IMR-90 (cell line): ENCODE results near the gene MAP1LC3B2. TPM values are rescaled to one million over a fixed set of nuclear protein-coding genes. Genes with fewer than 3 reads are reported as not detected.

Experiments
- ATAC-seq: fragments of 200-7000 bp; cut with Tn5 transposase; 2 replicates; pipeline ENCODE4 v1.9.1; 2020; ENCODE audit warnings: low read depth, mild to moderate bottlenecking, moderate library complexity
- BruUV-seq: library from RNA; stranded (reverse); fragments of 400-500 nt; replicated peaks from 2 replicates; lab custom pipeline; 2021; lab: Mats Ljungman, UMichigan
- CTCF ChIA-PET: fragments of 300-600 bp; formaldehyde crosslinking; extraction: SDS; loops from one replicate; lab custom pipeline; 2021; ENCODE audit warnings: antibody characterized with exemption; lab: Yijun Ruan, JAX
- POLR2A ChIA-PET: fragments of 300-600 bp; sonication (Branson Sonifier 250); formaldehyde crosslinking; loops from one replicate; lab custom pipeline; 2022; ENCODE audit warnings: antibody characterized with exemption; ENCODE audit not compliant: unreplicated experiment; lab: Charles Lee
- DNase-seq: peaks from one replicate; pipeline ENCODE4 v3.0.0; 2013
- H2AFZ ChIP-seq: replicated peaks from 2 replicates; pipeline ENCODE3; 2013; ENCODE audit warnings: low read length, mild to moderate bottlenecking; ENCODE audit not compliant: poor library complexity
- H2AK5ac ChIP-seq: 2 replicates; pipeline ENCODE4 v1.6.1; 2013; ENCODE audit warnings: low read depth, low read length, inconsistent platforms
- H2AK9ac ChIP-seq: replicated peaks from 2 replicates; pipeline ENCODE3; 2013; ENCODE audit warnings: mild to moderate bottlenecking, low read depth, low read length, moderate library complexity; ENCODE audit not compliant: poor library complexity
- H2BK120ac ChIP-seq: 2 replicates; pipeline ENCODE4 v1.6.1; 2013; ENCODE audit warnings: low read depth, low read length, inconsistent platforms
- H2BK15ac ChIP-seq: 3 replicates; pipeline ENCODE4 v1.6.1; 2013; ENCODE audit warnings: low read depth, low read length, inconsistent platforms
- H2BK20ac ChIP-seq: 2 replicates; pipeline ENCODE4 v1.6.1; 2013; ENCODE audit warnings: low read depth, mild to moderate bottlenecking, inconsistent platforms, low read length, moderate library complexity
- H2BK5ac ChIP-seq: 2 replicates; pipeline ENCODE4 v1.6.1; 2013; ENCODE audit warnings: mild to moderate bottlenecking, low read depth, low read length, inconsistent platforms; ENCODE audit not compliant: poor library complexity, severe bottlenecking
- H3K14ac ChIP-seq: replicated peaks from 2 replicates; pipeline ENCODE4 v1.6.1; 2013; ENCODE audit warnings: low read depth, low read length, inconsistent platforms
- H3K18ac ChIP-seq: 2 replicates; pipeline ENCODE4 v1.6.1; 2013; ENCODE audit warnings: low read depth, low read length, control low read depth
- H3K23ac ChIP-seq: 2 replicates; pipeline ENCODE4 v1.6.1; 2013; ENCODE audit warnings: low read depth, low read length, inconsistent platforms
- H3K27ac ChIP-seq: 2 replicates; pipeline ENCODE4 v1.5.1; 2013; ENCODE audit warnings: mild to moderate bottlenecking, control low read depth, low read length; ENCODE audit not compliant: insufficient read depth
- H3K27me3 ChIP-seq: 2 replicates; pipeline ENCODE4 v1.6.1; 2013; ENCODE audit warnings: low read length; ENCODE audit not compliant: control insufficient read depth, insufficient read depth
- H3K36me3 ChIP-seq: 2 replicates; pipeline ENCODE4 v1.6.1; 2013; ENCODE audit warnings: low read length, mixed read lengths; ENCODE audit not compliant: control insufficient read depth, insufficient read depth
- H3K4ac ChIP-seq: 2 replicates; pipeline ENCODE4 v1.6.1; 2013; ENCODE audit warnings: low read depth, low read length, inconsistent platforms
- H3K4me1 ChIP-seq: 2 replicates; pipeline ENCODE4 v1.6.1; 2013; ENCODE audit warnings: low read length, mixed read lengths; ENCODE audit not compliant: control insufficient read depth, insufficient read depth
- H3K4me2 ChIP-seq: 2 replicates; pipeline ENCODE4 v1.6.1; 2013; ENCODE audit warnings: low read depth, mild to moderate bottlenecking, control low read depth, low read length, moderate library complexity
- H3K4me3 ChIP-seq: 2 replicates; pipeline ENCODE4 v1.5.1; 2013; ENCODE audit warnings: low read depth, mild to moderate bottlenecking, control low read depth, low read length, moderate library complexity; ENCODE audit not compliant: insufficient read depth
- H3K56ac ChIP-seq: 2 replicates; pipeline ENCODE4 v1.6.1; 2013; ENCODE audit warnings: low read length, inconsistent platforms; ENCODE audit not compliant: insufficient read depth; ENCODE audit errors: extremely low read depth
- H3K79me1 ChIP-seq, 2 experiments: 2 replicates each; pipeline ENCODE4 v1.6.1; 2013; ENCODE audit warnings: low read length in 2 of 2, inconsistent platforms in 1 of 2, low read depth in 1 of 2
- H3K9ac ChIP-seq: 2 replicates; pipeline ENCODE4 v1.6.1; 2013; ENCODE audit warnings: low read depth, low read length, control low read depth
- H3K9me1 ChIP-seq: 2 replicates; pipeline ENCODE4 v1.6.1; 2013; ENCODE audit warnings: low read length, inconsistent platforms; ENCODE audit not compliant: insufficient read depth
- H3K9me3 ChIP-seq: 2 replicates; pipeline ENCODE4 v1.6.1; 2013; ENCODE audit warnings: low read length; ENCODE audit not compliant: control insufficient read depth, insufficient read depth
- H4K20me1 ChIP-seq: 2 replicates; pipeline ENCODE4 v1.6.1; 2013; ENCODE audit warnings: low read length, inconsistent platforms; ENCODE audit not compliant: insufficient read depth
- H4K5ac ChIP-seq: 2 replicates; pipeline ENCODE4 v1.6.1; 2013; ENCODE audit warnings: mild to moderate bottlenecking, low read depth, low read length, control low read depth
- H4K8ac ChIP-seq, 2 experiments: 2 replicates each; pipeline ENCODE4 v1.6.1; 2013; ENCODE audit warnings: low read depth in 2 of 2, low read length in 2 of 2, control low read depth in 1 of 2, inconsistent platforms in 1 of 2
- H4K91ac ChIP-seq: 2 replicates; pipeline ENCODE4 v1.6.1; 2013; ENCODE audit warnings: low read depth, low read length, inconsistent platforms; ENCODE audit not compliant: insufficient read depth
- BHLHE40 ChIP-seq: fragments of 150-350 bp; IDR thresholded peaks from 2 replicates; pipeline ENCODE4 v1.6.1; 2016; ENCODE audit warnings: mild to moderate bottlenecking, low read depth, low read length
- CEBPB ChIP-seq: IDR thresholded peaks from 2 replicates; pipeline ENCODE4 v1.6.1; 2012; ENCODE audit warnings: low read depth, low read length, improper control_type of control experiment
- CHD1 ChIP-seq: IDR thresholded peaks from 2 replicates; pipeline ENCODE4 v1.6.1; 2012; ENCODE audit warnings: low read depth, low read length, improper control_type of control experiment
- FOS ChIP-seq: fragments of 150-350 bp; IDR thresholded peaks from 2 replicates; pipeline ENCODE4 v1.6.1; 2016; ENCODE audit warnings: low read depth, low read length
- MAFK ChIP-seq: IDR thresholded peaks from 2 replicates; pipeline ENCODE4 v1.6.1; 2012; ENCODE audit warnings: low read depth, low read length, improper control_type of control experiment
- MAZ ChIP-seq: IDR thresholded peaks from 2 replicates; pipeline ENCODE4 v1.6.1; 2012; ENCODE audit warnings: low read depth, mild to moderate bottlenecking, low read length, improper control_type of control experiment, moderate library complexity, borderline replicate concordance
- MXI1 ChIP-seq: IDR thresholded peaks from 2 replicates; pipeline ENCODE4 v1.6.1; 2012; ENCODE audit warnings: low read depth, mild to moderate bottlenecking, low read length, moderate library complexity, borderline replicate concordance
- NFE2L2 ChIP-seq: fragments of 150-350 bp; IDR thresholded peaks from 2 replicates; pipeline ENCODE4 v1.6.1; 2016; ENCODE audit warnings: low read depth, mild to moderate bottlenecking, low read length
- POLR2A ChIP-seq: IDR thresholded peaks from 2 replicates; pipeline ENCODE4 v1.6.1; 2012; ENCODE audit warnings: mild to moderate bottlenecking, low read depth, low read length
- RAD21 ChIP-seq: IDR thresholded peaks from 2 replicates; pipeline ENCODE4 v1.6.1; 2012; ENCODE audit warnings: low read length, improper control_type of control experiment
- RCOR1 ChIP-seq: IDR thresholded peaks from 2 replicates; pipeline ENCODE4 v1.6.1; 2012; ENCODE audit warnings: mild to moderate bottlenecking, low read length, improper control_type of control experiment; ENCODE audit not compliant: insufficient replicate concordance
- RFX5 ChIP-seq: IDR thresholded peaks from 2 replicates; pipeline ENCODE4 v1.8.0; 2012; ENCODE audit warnings: low read depth, mild to moderate bottlenecking, low read length, moderate library complexity
- SMC3 ChIP-seq: fragments of 150-350 bp; IDR thresholded peaks from 2 replicates; pipeline ENCODE4 v1.6.1; 2016; ENCODE audit warnings: low read depth, mild to moderate bottlenecking, antibody characterized with exemption, low read length, moderate library complexity
- WGBS, 2 experiments: methylation state at CpG; one replicate each; pipeline versions ENCODE4 v1.1.5 to v1.1.7; 2013; ENCODE audit warnings: missing lambda C conversion rate in 2 of 2; ENCODE audit not compliant: insufficient read length in 1 of 2; ENCODE audit errors: extremely low coverage in 2 of 2; 5-methylcytosine and 5-hydroxymethylcytosine counted together
- dilution Hi-C: fragments of 300-500 bp; cut with HindIII; formaldehyde crosslinking; loops from one replicate; pipeline ENCODE4 v1.14.3; 2018; ENCODE audit warnings: low sequenced_read_pairs; ENCODE audit not compliant: unreplicated experiment
- in situ Hi-C: fragments of 300-500 bp; cut with MboI; formaldehyde crosslinking; loops from 3 replicates; pipeline ENCODE4 v1.14.3; 2019; ENCODE audit warnings: low sequenced_read_pairs, inconsistent platforms, mixed read lengths
- intact Hi-C: fragments of 100-400 bp; cut with micrococcal nuclease; formaldehyde crosslinking; loops from 2 replicates; pipeline ENCODE4 v1.10.0; 2022
- polyA plus RNA-seq, 3 experiments: library from polyadenylated mRNA; depleted of rRNA; stranded (reverse); fragments of >200 nt; gene quantifications; 2 replicates each; pipeline ENCODE4 v1.2.3, GENCODE V29; 2012; ENCODE audit warnings: low replicate concordance in 1 of 3
- total RNA-seq: library from RNA; depleted of rRNA; stranded (reverse); fragments of >200 nt; gene quantifications from 2 replicates; pipeline ENCODE4 v1.2.3, GENCODE V29; 2012
- TF ChIP-seq, protein P1 (sequence below): fragments of 150-350 bp; IDR thresholded peaks from 2 replicates; pipeline ENCODE4 v1.6.1; 2016; ENCODE audit warnings: low read depth, mild to moderate bottlenecking, low read length, moderate library complexity, borderline replicate concordance
- TF ChIP-seq, protein P2 (sequence below): fragments of 150-350 bp; IDR thresholded peaks from 2 replicates; pipeline ENCODE4 v1.6.1; 2017; ENCODE audit warnings: mild to moderate bottlenecking, antibody characterized with exemption, low read length, low read depth
- TF ChIP-seq, protein P3 (sequence below): conservative IDR thresholded peaks from 2 replicates; pipeline ENCODE4 v1.5.1; 2012; ENCODE audit warnings: mild to moderate bottlenecking, low read depth, low read length, improper control_type of control experiment

Gene MAP1LC3B2
- total and polyA plus RNA-seq, 2 of the 4 experiments (the other 2 are of a cell fraction), result 1.4 TPM; not detected in 1

GRCh38 chr12:116592731-116593130, 33.5 kb downstream of the MAP1LC3B2 start:
- BruUV-seq, result no TSS peak
- ATAC-seq, result no peak
- Histone ChIP-seq H3K9me3 (no peaks in the 10 kb centered on the region), H2BK15ac (no peak overlapping the region), H3K18ac (no peak overlapping the region), H4K20me1 (no peaks in the 10 kb centered on the region), H2BK20ac (no peak overlapping the region), H3K14ac (no peak overlapping the region), H3K4me3 (no peak overlapping the region), H3K27me3 (0 out of 2 replicates have a peak, but pooled peaks cover 3% of the 10 kb centered on the region), H4K91ac (no peak overlapping the region), H3K4ac (no peak overlapping the region), H2AK5ac (no peak overlapping the region), H3K79me1 (no peaks in the 10 kb centered on the region), H3K36me3 (no peaks in the 10 kb centered on the region), H3K23ac (no peak overlapping the region), H2AFZ (no peak overlapping the region), H3K56ac (no peak overlapping the region), H3K27ac (no peak overlapping the region; the same call in 1 of the 2 replicates), H3K4me2 (no peak overlapping the region), H3K9ac (no peak overlapping the region), H3K4me1 (peaks cover 5% of the 10 kb centered on the region), H2AK9ac (peak overlapping the region; percentile 10), H2BK120ac (no peak overlapping the region), H2BK5ac (no peak overlapping the region), H4K8ac (no peak overlapping the region), H4K5ac (no peak overlapping the region), H3K9me1 (no peaks in the 10 kb centered on the region)
- dilution Hi-C loops, result no loop called here
- no peak for TF ChIP-seq RCOR1
- no peak for TF ChIP-seq RAD21
- TF ChIP-seq CEBPB, result no peak
- no peak for TF ChIP-seq RFX5
- TF ChIP-seq MAZ, result no peak
- no peak for TF ChIP-seq POLR2A
- no peak for TF ChIP-seq MAFK
- no peak for TF ChIP-seq CHD1
- no peak for TF ChIP-seq NFE2L2
- TF ChIP-seq, protein P1, sequence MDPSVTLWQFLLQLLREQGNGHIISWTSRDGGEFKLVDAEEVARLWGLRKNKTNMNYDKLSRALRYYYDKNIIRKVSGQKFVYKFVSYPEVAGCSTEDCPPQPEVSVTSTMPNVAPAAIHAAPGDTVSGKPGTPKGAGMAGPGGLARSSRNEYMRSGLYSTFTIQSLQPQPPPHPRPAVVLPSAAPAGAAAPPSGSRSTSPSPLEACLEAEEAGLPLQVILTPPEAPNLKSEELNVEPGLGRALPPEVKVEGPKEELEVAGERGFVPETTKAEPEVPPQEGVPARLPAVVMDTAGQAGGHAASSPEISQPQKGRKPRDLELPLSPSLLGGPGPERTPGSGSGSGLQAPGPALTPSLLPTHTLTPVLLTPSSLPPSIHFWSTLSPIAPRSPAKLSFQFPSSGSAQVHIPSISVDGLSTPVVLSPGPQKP, result no peak
- TF ChIP-seq MXI1, result no peak
- no peak for TF ChIP-seq SMC3
- no peak for TF ChIP-seq FOS
- TF ChIP-seq, protein P2, sequence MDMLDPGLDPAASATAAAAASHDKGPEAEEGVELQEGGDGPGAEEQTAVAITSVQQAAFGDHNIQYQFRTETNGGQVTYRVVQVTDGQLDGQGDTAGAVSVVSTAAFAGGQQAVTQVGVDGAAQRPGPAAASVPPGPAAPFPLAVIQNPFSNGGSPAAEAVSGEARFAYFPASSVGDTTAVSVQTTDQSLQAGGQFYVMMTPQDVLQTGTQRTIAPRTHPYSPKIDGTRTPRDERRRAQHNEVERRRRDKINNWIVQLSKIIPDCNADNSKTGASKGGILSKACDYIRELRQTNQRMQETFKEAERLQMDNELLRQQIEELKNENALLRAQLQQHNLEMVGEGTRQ, result no peak
- TF ChIP-seq, protein P3, sequence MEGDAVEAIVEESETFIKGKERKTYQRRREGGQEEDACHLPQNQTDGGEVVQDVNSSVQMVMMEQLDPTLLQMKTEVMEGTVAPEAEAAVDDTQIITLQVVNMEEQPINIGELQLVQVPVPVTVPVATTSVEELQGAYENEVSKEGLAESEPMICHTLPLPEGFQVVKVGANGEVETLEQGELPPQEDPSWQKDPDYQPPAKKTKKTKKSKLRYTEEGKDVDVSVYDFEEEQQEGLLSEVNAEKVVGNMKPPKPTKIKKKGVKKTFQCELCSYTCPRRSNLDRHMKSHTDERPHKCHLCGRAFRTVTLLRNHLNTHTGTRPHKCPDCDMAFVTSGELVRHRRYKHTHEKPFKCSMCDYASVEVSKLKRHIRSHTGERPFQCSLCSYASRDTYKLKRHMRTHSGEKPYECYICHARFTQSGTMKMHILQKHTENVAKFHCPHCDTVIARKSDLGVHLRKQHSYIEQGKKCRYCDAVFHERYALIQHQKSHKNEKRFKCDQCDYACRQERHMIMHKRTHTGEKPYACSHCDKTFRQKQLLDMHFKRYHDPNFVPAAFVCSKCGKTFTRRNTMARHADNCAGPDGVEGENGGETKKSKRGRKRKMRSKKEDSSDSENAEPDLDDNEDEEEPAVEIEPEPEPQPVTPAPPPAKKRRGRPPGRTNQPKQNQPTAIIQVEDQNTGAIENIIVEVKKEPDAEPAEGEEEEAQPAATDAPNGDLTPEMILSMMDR, result no peak
- no peak for TF ChIP-seq BHLHE40
- ChIA-PET CTCF (no interaction called here), POLR2A (no interaction called here)
- in situ Hi-C loops, result loop anchor here (10.0 kb wide), 2 partner anchors 308 to 598 kb away; no protein-coding TSS in a partner anchor
- 60% methylated on average over 1 of the region's 8 CpGs; no CpG with 5 or more reads in 1 of the 2 experiments for WGBS, 2 experiments
- no peak for DNase-seq
- intact Hi-C loops, result no loop called here
